ENCODE results near the gene RAB3IL1.
A peak's percentile ranks its signal among the peaks of the same experiment; 100 is the strongest.

The RAB3IL1 gene

GRCh38 chr11:61910187-61911127, 6.9 kb downstream of the RAB3IL1 start:
- DNase-seq (no peak), ATAC-seq (replicated peaks) (no peak)
- Mint-ChIP-seq H3K4me1 (ENCODE audit: low read depth in 2 of 2) (no peaks in the 10 kb centered on the region), H3K36me3 (ENCODE audit: insufficient read depth) (peaks cover 2% of the 10 kb centered on the region), H3K9me3 (no peaks in the 10 kb centered on the region), H3K27me3 (peaks cover 22 to 44% of the 10 kb centered on the region in 2 donors), H3K4me3 (no peak overlapping the region), H3K27ac (no peak overlapping the region)

DNA sequence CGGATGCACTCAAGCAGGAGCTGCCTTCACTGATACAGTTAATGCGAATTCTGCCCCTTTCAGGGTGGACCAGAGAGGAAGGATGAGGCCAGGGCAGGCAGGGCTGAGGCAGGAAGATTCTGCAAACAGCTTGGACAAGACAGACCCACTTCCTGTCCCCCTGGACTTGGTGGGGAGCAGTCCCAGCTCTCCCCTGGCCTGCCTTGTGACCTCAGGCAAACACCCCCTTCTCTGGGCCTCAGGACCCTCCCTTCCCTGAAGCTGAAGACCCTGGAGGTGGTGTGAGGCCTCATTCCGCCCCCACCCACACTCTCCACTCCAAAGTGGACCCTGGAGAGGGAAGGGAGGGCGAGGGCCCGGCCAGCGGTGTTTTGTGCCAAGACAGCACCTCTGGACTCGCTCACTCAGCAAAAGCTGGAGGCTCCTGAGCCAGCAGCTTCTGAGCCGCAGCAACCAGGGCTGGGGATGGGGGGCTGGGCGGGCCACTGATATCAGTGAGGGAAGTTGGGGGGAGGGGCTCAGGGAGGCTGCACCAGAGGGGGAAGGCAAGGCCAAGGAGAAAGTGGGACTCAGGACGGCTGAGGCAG, 8.5 kb downstream of the RAB3IL1 start:
- DNase-seq (no peak), ATAC-seq (replicated peaks) (no peak)
- Mint-ChIP-seq H3K27ac (no peak overlapping the region), H3K27me3 (peaks cover 14 to 39% of the 10 kb centered on the region in 2 donors), H3K4me1 (ENCODE audit: low read depth in 2 of 2) (no peaks in the 10 kb centered on the region), H3K9me3 (no peaks in the 10 kb centered on the region), H3K36me3 (ENCODE audit: insufficient read depth) (peaks cover 2% of the 10 kb centered on the region), H3K4me3 (no peak overlapping the region)

DNA sequence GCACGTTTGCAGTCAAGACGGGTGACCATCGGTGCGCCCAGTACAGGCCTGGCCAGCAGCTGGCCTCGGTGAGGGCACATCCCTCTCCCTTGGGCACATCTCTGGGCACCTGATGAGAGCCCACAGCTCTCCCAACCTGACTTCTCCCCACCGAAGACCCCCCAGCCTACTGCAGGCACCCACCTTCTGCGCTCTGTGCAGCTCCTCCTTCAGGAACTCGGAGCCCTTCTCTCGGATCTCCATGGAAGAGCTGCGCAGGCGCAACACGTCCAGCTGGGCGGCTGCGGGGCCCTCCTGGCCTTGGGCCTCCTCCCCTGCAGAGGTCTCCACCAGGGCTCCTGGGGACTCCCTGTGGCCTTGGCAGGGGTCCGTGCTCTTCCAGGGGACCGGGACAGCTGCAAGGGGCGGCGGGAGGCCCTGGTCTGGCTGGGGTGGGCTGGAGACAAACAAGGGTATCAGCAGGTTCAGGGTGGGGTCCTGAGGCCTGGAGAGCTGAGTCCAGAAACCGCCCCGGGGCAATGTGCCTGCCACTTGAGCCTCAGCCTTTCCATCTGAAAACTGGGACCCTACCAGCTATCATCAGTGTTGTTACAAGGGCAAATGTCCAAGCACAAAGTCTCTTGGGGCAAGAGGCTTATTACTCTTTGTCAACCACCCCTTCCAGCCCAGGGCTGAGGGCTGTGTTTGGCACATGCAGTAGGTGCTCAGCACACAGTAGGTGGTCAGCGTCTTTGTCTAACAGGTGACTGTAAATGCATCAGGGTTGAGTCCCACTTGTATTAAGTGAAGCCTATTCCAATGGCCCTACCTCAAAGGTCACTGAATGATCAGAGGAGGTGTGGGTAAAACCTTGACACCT, 9.3 kb downstream of the RAB3IL1 start:
- DNase-seq (no peak), ATAC-seq (replicated peaks) (no peak)
- H3K4me3 Mint-ChIP-seq = no peak overlapping the region
- no peaks in the 10 kb centered on the region for H3K9me3 Mint-ChIP-seq
- H3K4me1 Mint-ChIP-seq (ENCODE audit: low read depth in 2 of 2) = no peaks in the 10 kb centered on the region
- peaks cover 11 to 39% of the 10 kb centered on the region in 2 donors for H3K27me3 Mint-ChIP-seq
- H3K27ac Mint-ChIP-seq = no peak overlapping the region
- peaks cover 2% of the 10 kb centered on the region for H3K36me3 Mint-ChIP-seq (ENCODE audit: insufficient read depth)

DNA sequence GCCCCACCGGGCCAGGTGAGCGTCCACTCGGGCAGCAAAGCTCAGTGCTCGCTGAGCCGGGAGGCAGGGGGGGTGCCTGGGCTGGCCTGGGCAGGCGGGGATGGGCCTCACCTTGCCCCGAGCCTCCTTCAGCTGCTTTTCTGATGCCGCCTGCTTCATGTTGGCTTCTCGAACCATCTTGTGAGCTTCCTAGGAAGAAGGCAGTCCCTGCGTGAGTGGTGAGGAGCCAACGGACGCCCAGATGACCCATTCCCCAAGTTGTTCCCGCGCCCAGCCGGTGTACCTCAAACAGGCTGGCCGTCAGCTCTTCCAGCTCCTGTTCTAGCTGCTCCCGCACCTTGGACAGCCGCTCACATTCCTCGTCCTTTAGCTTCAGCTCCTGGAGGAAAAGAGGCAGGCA, 10.1 kb downstream of the RAB3IL1 start:
- no peak for ATAC-seq (replicated peaks)
- Mint-ChIP-seq H3K9me3 (no peaks in the 10 kb centered on the region), H3K36me3 (ENCODE audit: insufficient read depth) (peaks cover 2% of the 10 kb centered on the region), H3K27ac (no peak overlapping the region), H3K4me1 (ENCODE audit: low read depth in 2 of 2) (no peaks in the 10 kb centered on the region), H3K27me3 (peaks cover 2 to 37% of the 10 kb centered on the region in 2 donors), H3K4me3 (no peak overlapping the region)
- DNase-seq = no peak

DNA sequence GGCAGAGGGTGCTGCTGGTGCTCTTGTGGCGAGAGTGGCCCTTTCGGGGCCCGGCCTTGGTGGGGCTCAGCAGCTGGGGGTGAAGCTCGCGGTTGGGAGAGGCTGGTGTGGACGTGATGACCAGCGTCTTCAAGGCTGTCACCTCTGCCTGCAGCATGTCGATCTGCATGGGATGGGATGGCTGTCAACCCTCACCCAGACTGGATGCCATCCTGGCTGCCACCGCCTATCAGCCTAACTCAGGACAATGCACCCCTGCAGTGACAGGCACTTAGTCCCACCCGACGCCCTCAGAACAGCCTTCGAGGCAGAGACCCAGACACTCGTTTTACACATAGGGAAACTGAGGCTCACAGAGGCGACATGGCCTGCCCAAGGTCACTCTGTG, 10.8 kb downstream of the RAB3IL1 start:
- Mint-ChIP-seq H3K4me1 (ENCODE audit: low read depth in 2 of 2) (no peaks in the 10 kb centered on the region), H3K4me3 (no peak overlapping the region), H3K9me3 (no peaks in the 10 kb centered on the region), H3K36me3 (ENCODE audit: insufficient read depth) (peaks cover 2% of the 10 kb centered on the region), H3K27me3 (peaks cover 0 to 29% of the 10 kb centered on the region in 2 donors), H3K27ac (no peak overlapping the region)
- ATAC-seq (replicated peaks) (no peak), DNase-seq (no peak)

GRCh38 chr11:61905801-61906521, 11.4 kb downstream of the RAB3IL1 start:
- ATAC-seq (replicated peaks) = no peak
- H3K27ac Mint-ChIP-seq = no peak overlapping the region
- no peaks in the 10 kb centered on the region for H3K4me1 Mint-ChIP-seq (ENCODE audit: low read depth in 2 of 2)
- no peaks in the 10 kb centered on the region for H3K36me3 Mint-ChIP-seq (ENCODE audit: insufficient read depth)
- no peaks in the 10 kb centered on the region for H3K9me3 Mint-ChIP-seq
- DNase-seq = no peak
- H3K27me3 Mint-ChIP-seq = peaks cover 0 to 25% of the 10 kb centered on the region in 2 donors
- no peak overlapping the region for H3K4me3 Mint-ChIP-seq

- ATAC-seq (replicated peaks) (no peak), DNase-seq (no peak)
- Mint-ChIP-seq H3K27ac (no peak overlapping the region), H3K4me1 (ENCODE audit: low read depth in 2 of 2) (no peaks in the 10 kb centered on the region), H3K4me3 (no peak overlapping the region), H3K9me3 (no peaks in the 10 kb centered on the region), H3K27me3 (peaks cover 0 to 25% of the 10 kb centered on the region in 2 donors), H3K36me3 (ENCODE audit: insufficient read depth) (no peaks in the 10 kb centered on the region)
Observed at GRCh38 chr11:61905067-61905696, 12.2 kb downstream of the RAB3IL1 start.

- Mint-ChIP-seq H3K4me1 (ENCODE audit: low read depth in 2 of 2) (no peaks in the 10 kb centered on the region), H3K27ac (no peak overlapping the region), H3K27me3 (peaks cover 0 to 25% of the 10 kb centered on the region in 2 donors), H3K9me3 (no peaks in the 10 kb centered on the region), H3K4me3 (no peak overlapping the region), H3K36me3 (ENCODE audit: insufficient read depth) (no peaks in the 10 kb centered on the region)
- ATAC-seq (replicated peaks) (no peak), DNase-seq (no peak)
Observed at GRCh38 chr11:61904539-61905048, 12.8 kb downstream of the RAB3IL1 start.

DNA sequence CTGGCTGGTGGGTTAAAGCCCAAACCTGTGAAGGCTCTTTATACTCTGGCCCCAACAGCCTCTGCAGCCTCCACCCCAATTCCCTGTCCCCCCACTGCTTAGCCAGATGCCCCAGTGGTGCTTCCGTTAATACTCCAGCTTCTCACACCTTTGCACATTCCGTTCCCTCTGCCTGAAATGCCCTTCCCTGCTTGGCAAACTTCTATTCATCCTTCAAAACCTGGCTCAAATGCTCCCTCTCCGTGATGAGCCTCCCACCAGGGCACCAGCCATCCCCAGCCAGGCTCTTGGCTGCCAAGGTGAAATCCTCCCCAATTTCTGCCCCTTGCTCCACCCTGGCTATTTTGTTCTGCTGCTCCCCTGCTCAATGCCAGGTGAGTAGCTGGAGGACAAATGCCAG, 13.5 kb downstream of the RAB3IL1 start:
- no peaks in the 10 kb centered on the region for H3K9me3 Mint-ChIP-seq
- H3K27ac Mint-ChIP-seq = peak overlapping the region in 1 of 2 donors; percentile 13
- no peak for ATAC-seq (replicated peaks)

GRCh38 chr11:61902313-61902712, 15.1 kb downstream of the RAB3IL1 start:
- Mint-ChIP-seq H3K27ac (no peak overlapping the region), H3K4me1 (ENCODE audit: low read depth in 2 of 2) (peaks cover 5 to 7% of the 10 kb centered on the region in 2 donors), H3K9me3 (no peaks in the 10 kb centered on the region), H3K27me3 (peaks cover 0 to 25% of the 10 kb centered on the region in 2 donors), H3K4me3 (no peak overlapping the region), H3K36me3 (ENCODE audit: insufficient read depth) (peaks cover 11% of the 10 kb centered on the region)
- no peak for ATAC-seq (replicated peaks)
- DNase-seq = no peak

More for the DNA sequence above, 13.5 kb downstream of the RAB3IL1 start:
- Mint-ChIP-seq H3K27me3 (peaks cover 0 to 25% of the 10 kb centered on the region in 2 donors), H3K4me1 (ENCODE audit: low read depth in 2 of 2) (peaks cover 4 to 5% of the 10 kb centered on the region in 2 donors), H3K4me3 (no peak overlapping the region), H3K36me3 (ENCODE audit: insufficient read depth) (peaks cover 6% of the 10 kb centered on the region)
- DNase-seq = no peak

GRCh38 chr11:61901397-61901796, 16.0 kb downstream of the RAB3IL1 start:
- no peak overlapping the region for H3K27ac Mint-ChIP-seq
- H3K36me3 Mint-ChIP-seq (ENCODE audit: insufficient read depth) = peaks cover 11% of the 10 kb centered on the region
- no peaks in the 10 kb centered on the region for H3K9me3 Mint-ChIP-seq
- H3K4me3 Mint-ChIP-seq = no peak overlapping the region
- peaks cover 0 to 25% of the 10 kb centered on the region in 2 donors for H3K27me3 Mint-ChIP-seq
- no peak for DNase-seq
- peaks cover 5 to 9% of the 10 kb centered on the region in 2 donors for H3K4me1 Mint-ChIP-seq (ENCODE audit: low read depth in 2 of 2)
- ATAC-seq (replicated peaks) = no peak

- no peak for ATAC-seq (replicated peaks)
- Mint-ChIP-seq H3K9me3 (no peaks in the 10 kb centered on the region), H3K4me3 (no peak overlapping the region), H3K27me3 (peaks cover 0 to 22% of the 10 kb centered on the region in 2 donors), H3K36me3 (ENCODE audit: insufficient read depth) (peaks cover 11% of the 10 kb centered on the region), H3K27ac (no peak overlapping the region), H3K4me1 (ENCODE audit: low read depth in 2 of 2) (peaks cover 5 to 9% of the 10 kb centered on the region in 2 donors)
- DNase-seq = no peak
Observed at GRCh38 chr11:61900251-61900650, 17.1 kb downstream of the RAB3IL1 start.

Measured in effector memory CD8-positive, alpha-beta T cell (primary cell).